Coronary artery (tissue), 2 donors: ENCODE data around the gene PBX1.

Experiments
- DNase-seq: peaks from one replicate; pipeline ENCODE4 v3.0.0-alpha.2; 2017; ENCODE audit warnings: low spot score
- H3K27ac ChIP-seq, 2 donors: fragments of 200-600 bp; sonication (generic); one replicate each; pipeline ENCODE4 v1.5.1; 2016 to 2019
- H3K4me3 ChIP-seq: fragments of 200-600 bp; sonication (generic); 2 replicates; pipeline ENCODE4 v1.5.1; 2016; ENCODE audit warnings: mild to moderate bottlenecking, moderate library complexity
- TF ChIP-seq, protein P1 (sequence below): fragments of 200-600 bp; sonication (generic); IDR thresholded peaks from one replicate; pipeline ENCODE4 v1.5.1; 2019; ENCODE audit warnings: antibody characterized with exemption

PBX1 gene

DNA sequence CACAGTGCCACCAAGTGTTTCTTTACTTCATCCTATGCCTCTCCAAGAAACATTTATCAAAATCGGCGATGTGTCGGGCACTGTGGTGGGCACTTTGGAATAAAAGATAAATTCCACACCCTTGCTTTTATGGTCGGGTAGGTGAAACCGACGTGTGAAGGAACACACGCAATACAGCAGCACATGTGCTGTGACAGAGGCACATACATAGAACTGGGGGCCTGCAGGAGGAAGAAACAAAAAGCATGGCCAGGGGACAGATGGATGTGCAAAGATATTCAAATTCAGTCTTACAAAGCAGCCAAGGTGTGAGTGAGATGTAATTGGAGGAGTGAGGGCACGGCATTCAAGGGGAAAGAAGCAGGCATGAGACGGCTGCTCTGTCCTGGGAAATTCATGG lies 282.0 kb downstream of the PBX1 start:
- H3K4me3 ChIP-seq = no peak overlapping the region
- no peak for DNase-seq
- no peak overlapping the region for H3K27ac ChIP-seq
- TF ChIP-seq, protein P1, sequence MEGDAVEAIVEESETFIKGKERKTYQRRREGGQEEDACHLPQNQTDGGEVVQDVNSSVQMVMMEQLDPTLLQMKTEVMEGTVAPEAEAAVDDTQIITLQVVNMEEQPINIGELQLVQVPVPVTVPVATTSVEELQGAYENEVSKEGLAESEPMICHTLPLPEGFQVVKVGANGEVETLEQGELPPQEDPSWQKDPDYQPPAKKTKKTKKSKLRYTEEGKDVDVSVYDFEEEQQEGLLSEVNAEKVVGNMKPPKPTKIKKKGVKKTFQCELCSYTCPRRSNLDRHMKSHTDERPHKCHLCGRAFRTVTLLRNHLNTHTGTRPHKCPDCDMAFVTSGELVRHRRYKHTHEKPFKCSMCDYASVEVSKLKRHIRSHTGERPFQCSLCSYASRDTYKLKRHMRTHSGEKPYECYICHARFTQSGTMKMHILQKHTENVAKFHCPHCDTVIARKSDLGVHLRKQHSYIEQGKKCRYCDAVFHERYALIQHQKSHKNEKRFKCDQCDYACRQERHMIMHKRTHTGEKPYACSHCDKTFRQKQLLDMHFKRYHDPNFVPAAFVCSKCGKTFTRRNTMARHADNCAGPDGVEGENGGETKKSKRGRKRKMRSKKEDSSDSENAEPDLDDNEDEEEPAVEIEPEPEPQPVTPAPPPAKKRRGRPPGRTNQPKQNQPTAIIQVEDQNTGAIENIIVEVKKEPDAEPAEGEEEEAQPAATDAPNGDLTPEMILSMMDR = no peak

DNA sequence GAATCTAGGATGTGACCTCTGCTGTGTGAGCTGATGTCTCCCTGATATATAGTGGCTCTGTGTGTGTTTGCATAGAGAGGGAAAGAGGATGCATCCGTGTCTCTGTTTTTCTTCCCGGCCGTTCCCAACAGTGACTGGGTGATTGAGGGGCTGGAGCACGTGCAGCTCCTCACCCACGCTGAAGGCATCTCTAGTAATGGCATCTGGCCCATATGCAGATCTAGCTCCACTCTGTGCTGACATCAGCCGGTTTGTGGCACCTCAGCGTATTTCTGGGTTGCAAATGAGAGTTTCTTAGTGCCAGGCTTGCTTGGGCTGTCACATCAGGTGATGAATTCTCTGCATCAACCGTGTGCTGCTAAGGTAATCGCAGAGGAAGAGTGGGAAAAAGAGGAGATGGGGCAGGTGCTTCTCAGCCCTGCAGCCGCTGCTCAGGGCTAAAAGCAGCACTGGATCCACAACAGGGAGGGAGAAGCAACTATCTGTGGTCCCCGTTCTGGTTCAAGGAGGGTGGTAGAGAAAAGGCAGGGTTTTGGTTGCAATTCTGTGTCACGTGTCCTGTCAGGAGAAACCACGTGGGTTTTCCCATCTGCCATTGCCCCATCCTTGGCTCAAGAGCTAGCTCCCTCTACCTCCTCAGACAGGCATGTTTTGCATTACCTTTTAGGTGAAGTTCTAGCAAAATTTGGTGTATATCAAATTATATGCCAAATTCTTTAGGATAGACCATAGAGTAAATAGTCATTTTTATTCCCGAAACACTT lies 282.9 kb downstream of the PBX1 start:
- TF ChIP-seq, protein P1 = no peak
- Histone ChIP-seq H3K27ac (no peak overlapping the region), H3K4me3 (no peak overlapping the region)
- DNase-seq = no peak

DNA sequence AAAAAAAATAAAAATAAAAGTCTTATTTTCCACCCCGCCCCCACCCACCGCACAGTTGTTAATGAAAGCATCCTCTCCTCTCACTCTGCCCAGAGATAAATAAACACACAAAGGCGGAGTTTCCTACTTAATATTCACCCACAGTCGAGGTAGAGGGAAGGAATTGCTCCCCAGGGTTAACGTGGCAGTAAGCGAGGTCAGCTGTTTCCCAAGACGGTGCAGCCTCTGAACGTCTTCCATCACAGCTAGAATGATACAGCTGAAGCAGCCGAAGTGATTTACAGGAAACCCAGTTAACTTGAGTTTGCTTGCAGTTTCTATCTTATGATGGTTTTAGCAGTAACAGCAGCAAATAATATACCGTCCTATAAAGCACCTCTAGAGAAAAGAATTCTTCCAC lies 283.9 kb downstream of the PBX1 start:
- no peak overlapping the region for H3K4me3 ChIP-seq
- no peak overlapping the region for H3K27ac ChIP-seq

DNA sequence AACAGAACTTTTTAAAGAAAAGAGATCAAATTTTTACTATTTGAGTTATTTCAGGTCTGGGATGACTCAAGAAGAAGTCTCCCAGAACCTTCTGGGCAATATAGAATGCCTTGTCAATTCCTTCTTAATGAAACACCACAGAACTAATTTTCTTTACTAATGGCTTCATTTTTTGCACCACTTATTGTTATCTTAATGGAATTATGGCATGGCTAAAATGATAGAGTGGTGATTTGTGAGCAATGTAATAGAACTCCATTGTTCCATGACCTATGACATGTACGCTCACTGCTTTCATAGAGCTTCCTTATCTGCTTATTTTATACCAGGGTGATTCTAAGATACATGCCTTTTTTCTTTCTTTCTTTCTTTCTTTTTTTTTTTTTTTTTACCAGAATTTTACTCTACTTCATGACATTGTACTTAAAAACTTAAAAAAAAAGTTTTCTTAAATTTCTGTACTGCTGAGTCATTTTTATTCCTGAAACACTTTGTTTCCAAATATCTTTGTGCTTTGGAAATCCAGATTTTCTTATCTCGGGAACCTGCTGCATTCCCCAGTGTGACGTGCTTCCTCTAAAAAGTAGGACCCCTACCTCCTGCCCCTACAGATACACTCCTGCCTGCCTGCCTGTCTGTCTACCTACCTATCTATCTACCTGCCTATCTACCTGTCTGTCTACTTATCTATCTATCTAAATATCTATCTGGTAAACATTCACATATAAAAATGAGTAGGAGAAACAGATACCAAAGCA lies 284.9 kb downstream of the PBX1 start:
- no peak overlapping the region for H3K4me3 ChIP-seq
- no peak overlapping the region for H3K27ac ChIP-seq
- TF ChIP-seq, protein P1 = no peak
- no peak for DNase-seq

More for the DNA sequence above, 283.9 kb downstream of the PBX1 start:
- DNase-seq = no peak
- TF ChIP-seq, protein P1 = no peak

DNA sequence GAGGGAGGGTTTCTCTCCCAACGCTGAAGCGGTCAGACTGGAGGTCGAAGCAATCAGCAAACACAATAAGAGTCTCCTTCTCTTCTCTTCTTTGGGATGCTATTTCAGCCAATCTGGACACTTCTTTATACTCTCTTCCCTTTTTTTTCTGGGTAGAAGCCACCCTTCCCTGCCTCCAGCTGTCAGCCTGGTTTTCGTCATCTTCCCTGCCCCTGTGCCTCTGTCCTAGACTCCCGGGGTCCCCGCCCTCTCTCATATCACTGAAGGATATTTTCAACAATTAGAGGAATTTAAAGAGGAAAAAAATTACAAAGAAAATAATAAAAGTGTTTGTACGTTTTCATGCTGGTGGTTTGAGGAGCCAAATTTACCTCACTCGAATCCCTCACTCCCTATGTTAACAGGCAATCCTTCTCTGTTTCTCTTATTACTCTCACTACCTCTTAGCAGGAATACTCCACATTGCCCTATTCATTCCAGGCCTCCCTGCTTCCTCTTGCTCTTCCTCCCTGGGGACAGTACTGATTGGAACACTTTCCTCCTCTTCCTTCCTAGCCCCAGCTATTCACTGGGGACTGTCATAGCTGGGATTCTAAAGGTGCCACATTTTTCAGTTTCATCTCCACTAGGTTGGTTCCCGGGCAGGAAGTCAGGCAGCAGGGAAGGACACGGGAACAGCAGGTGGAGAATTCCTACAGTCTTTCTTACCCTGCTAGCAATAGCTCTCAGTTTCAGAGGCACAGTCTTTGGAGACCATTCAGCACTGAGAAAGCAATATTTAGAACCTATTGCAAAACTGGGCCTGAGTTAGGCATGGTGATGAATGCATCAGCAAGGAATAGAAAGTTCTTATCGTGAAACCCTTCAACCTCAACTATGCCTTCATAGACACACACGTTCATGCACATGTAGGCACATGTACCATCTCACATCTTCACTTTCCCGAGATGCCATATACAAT lies 288.0 kb downstream of the PBX1 start:
- DNase-seq = no peak
- Histone ChIP-seq H3K27ac (no peak overlapping the region), H3K4me3 (no peak overlapping the region)
- TF ChIP-seq, protein P1 = no peak

DNA sequence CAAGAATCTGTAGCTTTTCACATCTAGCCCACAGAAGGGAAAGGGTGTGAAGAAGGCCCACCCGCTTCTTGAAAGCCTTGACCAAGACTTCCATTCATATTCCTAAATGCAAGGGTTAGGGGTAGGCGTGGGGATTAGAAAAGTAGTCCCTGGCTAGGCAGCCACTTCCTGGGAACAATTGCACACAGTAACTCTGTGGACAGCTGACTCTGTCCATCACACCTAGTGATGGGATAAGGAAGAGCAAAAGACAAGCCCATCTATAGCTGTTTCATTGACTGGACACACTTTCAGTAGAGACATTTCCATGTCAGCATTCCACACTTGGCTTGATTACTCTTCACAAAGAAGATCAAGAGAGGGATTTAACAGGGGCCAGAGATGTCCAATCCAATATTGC lies 294.2 kb downstream of the PBX1 start:
- H3K4me3 ChIP-seq = no peak overlapping the region
- DNase-seq = no peak
- TF ChIP-seq, protein P1 = no peak
- no peak overlapping the region for H3K27ac ChIP-seq
